Measurements from ENCODE around the gene PCDHGC5.

GRCh38 chr5:141529002-141529401 is 40.1 kb downstream of the PCDHGC5 start:
- TF ChIP-seq POLR2A (IDR thresholded peaks at IDR 0.05): no peak
- TF ChIP-seq, protein P1, sequence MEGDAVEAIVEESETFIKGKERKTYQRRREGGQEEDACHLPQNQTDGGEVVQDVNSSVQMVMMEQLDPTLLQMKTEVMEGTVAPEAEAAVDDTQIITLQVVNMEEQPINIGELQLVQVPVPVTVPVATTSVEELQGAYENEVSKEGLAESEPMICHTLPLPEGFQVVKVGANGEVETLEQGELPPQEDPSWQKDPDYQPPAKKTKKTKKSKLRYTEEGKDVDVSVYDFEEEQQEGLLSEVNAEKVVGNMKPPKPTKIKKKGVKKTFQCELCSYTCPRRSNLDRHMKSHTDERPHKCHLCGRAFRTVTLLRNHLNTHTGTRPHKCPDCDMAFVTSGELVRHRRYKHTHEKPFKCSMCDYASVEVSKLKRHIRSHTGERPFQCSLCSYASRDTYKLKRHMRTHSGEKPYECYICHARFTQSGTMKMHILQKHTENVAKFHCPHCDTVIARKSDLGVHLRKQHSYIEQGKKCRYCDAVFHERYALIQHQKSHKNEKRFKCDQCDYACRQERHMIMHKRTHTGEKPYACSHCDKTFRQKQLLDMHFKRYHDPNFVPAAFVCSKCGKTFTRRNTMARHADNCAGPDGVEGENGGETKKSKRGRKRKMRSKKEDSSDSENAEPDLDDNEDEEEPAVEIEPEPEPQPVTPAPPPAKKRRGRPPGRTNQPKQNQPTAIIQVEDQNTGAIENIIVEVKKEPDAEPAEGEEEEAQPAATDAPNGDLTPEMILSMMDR (IDR thresholded peaks at IDR 0.05): no peak

All from tibial nerve (tissue), 3 donors.